Prostate gland (tissue), 2 donors: ENCODE results near the gene LHX1. TPM values are rescaled to one million over a fixed set of nuclear protein-coding genes. Genes with fewer than 3 reads are reported as not detected.
A peak's percentile ranks its signal among the peaks of the same experiment; 100 is the strongest.

Source experiments
- DNase-seq: peaks from one replicate; pipeline ENCODE4 v3.0.0-alpha.2; 2019; ENCODE audit warnings: low spot score
- H3K27ac ChIP-seq, 2 donors: fragments of 200-600 bp; sonication (generic); 2 replicates each; pipeline ENCODE4 v1.5.1; 2017 to 2019
- H3K27me3 ChIP-seq: fragments of 200-600 bp; sonication (generic); replicated peaks from 2 replicates; pipeline ENCODE4 v1.5.1; 2019; ENCODE audit not compliant: insufficient read depth
- H3K36me3 ChIP-seq, 2 donors: fragments of 200-600 bp; sonication (generic); 1 replicate in 1 of 2; 2 replicates in 1 of 2; pipeline versions ENCODE4 v1.5.1 to v1.8.1; 2017 to 2019
- H3K4me1 ChIP-seq: fragments of 200-600 bp; sonication (generic); replicated peaks from 2 replicates; pipeline ENCODE4 v1.5.1; 2019
- H3K4me3 ChIP-seq, 2 donors: fragments of 200-600 bp; sonication (generic); 2 replicates each; pipeline ENCODE4 v1.5.1; 2017 to 2019
- H3K9me3 ChIP-seq: fragments of 200-600 bp; sonication (generic); 2 replicates; pipeline ENCODE4 v1.5.1; 2017
- CTCF ChIP-seq, 4 experiments: fragments of 200-600 bp in 2 of 4; fragments of 450-650 bp in 2 of 4; sonication (generic) in 2 of 4; IDR thresholded peaks; 1 replicate in 3 of 4; 2 replicates in 1 of 4; pipeline ENCODE4 v1.5.1; 2016 to 2019; ENCODE audit warnings: antibody characterized with exemption in 4 of 4, mild to moderate bottlenecking in 2 of 4, moderate library complexity in 2 of 4
- POLR2A ChIP-seq: fragments of 450-650 bp; IDR thresholded peaks from one replicate; pipeline ENCODE4 v1.6.1; 2016; ENCODE audit warnings: antibody characterized with exemption, mild to moderate bottlenecking
- POLR2AphosphoS5 ChIP-seq: sonication (generic); formaldehyde crosslinking; IDR thresholded peaks from one replicate; pipeline ENCODE4 v1.6.1; 2017; ENCODE audit warnings: antibody characterized with exemption
- WGBS: methylation state at CpG from one replicate; pipeline ENCODE4 v1.1.5; 2018; 5-methylcytosine and 5-hydroxymethylcytosine counted together
- intact Hi-C: fragments of 100-400 bp; cut with DNase I; formaldehyde crosslinking; loops from one replicate; pipeline ENCODE4 v1.14.2; 2022
- total RNA-seq, 2 donors: library from RNA; depleted of rRNA; stranded (reverse); fragments of >200 nt; gene quantifications; one replicate each; pipeline ENCODE4 v1.1.0, GENCODE V29; 2016

LHX1 gene
- total RNA-seq, 2 donors from 2014 or later, result not detected

GRCh38 chr17:36928471-36929345 is 8.6 kb upstream of the LHX1 start:
- TF ChIP-seq POLR2A (no peak), POLR2AphosphoS5 (no peak), CTCF (IDR thresholded peaks at IDR 0.05) (no peak)
- peaks cover 52% of the 10 kb centered on the region for H3K27me3 ChIP-seq

GRCh38 chr17:36929851-36930582 is 7.3 kb upstream of the LHX1 start:
- TF ChIP-seq POLR2AphosphoS5, result no peak
- no peak for TF ChIP-seq POLR2A
- no peak for DNase-seq
- intact Hi-C loops, result no loop called here
- peaks cover 65% of the 10 kb centered on the region for H3K27me3 ChIP-seq
- H3K4me1 ChIP-seq, result no peaks in the 10 kb centered on the region
- H3K36me3 ChIP-seq, result no peaks in the 10 kb centered on the region
- WGBS, result 14% methylated on average over 16 of the region's 16 CpGs
- no peaks in the 10 kb centered on the region for H3K9me3 ChIP-seq
- no peak overlapping the region for H3K27ac ChIP-seq
- H3K4me3 ChIP-seq, result no peak overlapping the region

More at GRCh38 chr17:36928471-36929345, 8.6 kb upstream of the LHX1 start:
- H3K9me3 ChIP-seq, result no peaks in the 10 kb centered on the region
- WGBS, result 49% methylated on average over 13 of the region's 13 CpGs
- no peaks in the 10 kb centered on the region for H3K4me1 ChIP-seq
- intact Hi-C loops, result no loop called here
- H3K4me3 ChIP-seq, result no peak overlapping the region
- DNase-seq, result no peak
- H3K36me3 ChIP-seq, result no peaks in the 10 kb centered on the region
- no peak overlapping the region for H3K27ac ChIP-seq

- 52% methylated on average over 1 of the region's 1 CpG for WGBS
- peaks cover 70% of the 10 kb centered on the region for H3K27me3 ChIP-seq
- TF ChIP-seq POLR2AphosphoS5, result no peak
- no peak for TF ChIP-seq CTCF (IDR thresholded peaks at IDR 0.05)
- no peak for TF ChIP-seq POLR2A
- H3K4me3 ChIP-seq, result no peak overlapping the region
- no peaks in the 10 kb centered on the region for H3K4me1 ChIP-seq
- intact Hi-C loops, result no loop called here
- no peak overlapping the region for H3K27ac ChIP-seq
- no peaks in the 10 kb centered on the region for H3K36me3 ChIP-seq
- no peaks in the 10 kb centered on the region for H3K9me3 ChIP-seq
- DNase-seq, result no peak
Measured at GRCh38 chr17:36930583-36930900, 6.7 kb upstream of the LHX1 start.

GRCh38 chr17:36931096-36931696 is 6.1 kb upstream of the LHX1 start:
- Histone ChIP-seq H3K27ac (no peak overlapping the region), H3K9me3 (no peaks in the 10 kb centered on the region), H3K27me3 (peaks cover 77% of the 10 kb centered on the region), H3K4me3 (no peak overlapping the region), H3K36me3 (no peaks in the 10 kb centered on the region), H3K4me1 (no peaks in the 10 kb centered on the region)
- TF ChIP-seq POLR2A (no peak), POLR2AphosphoS5 (no peak), CTCF (IDR thresholded peaks at IDR 0.05) (no peak)
- no peak for DNase-seq
- intact Hi-C loops, result no loop called here
- 39% methylated on average over 7 of the region's 7 CpGs for WGBS

- under 1% methylated on average over 30 of the region's 30 CpGs for WGBS
- Histone ChIP-seq H3K27me3 (peaks cover 81% of the 10 kb centered on the region), H3K4me3 (no peak overlapping the region), H3K36me3 (no peaks in the 10 kb centered on the region), H3K4me1 (no peaks in the 10 kb centered on the region), H3K9me3 (no peaks in the 10 kb centered on the region), H3K27ac (no peak overlapping the region)
- TF ChIP-seq POLR2A (no peak), POLR2AphosphoS5 (peak; percentile 34), CTCF (IDR thresholded peaks at IDR 0.05) (no peak)
- peak; percentile 42 for DNase-seq
- intact Hi-C loops, result no loop called here
Measured at GRCh38 chr17:36931697-36932382, 5.4 kb upstream of the LHX1 start.
